ENCODE measurements around the gene GBX2. TPM values are rescaled to one million over a fixed set of nuclear protein-coding genes. Genes with fewer than 3 reads are reported as not detected.

The GBX2 gene
- total and polyA plus RNA-seq, 2 of the 13 experiments (the other 11 are each of a cell fraction or from before 2014, with no cell fraction given), result not detected

- no peak for TF ChIP-seq ZNF704 (CRISPR knock-in tag; IDR thresholded peaks at IDR 0.05; ENCODE audit: borderline replicate concordance)
- peak; percentile 30; the same call in 1 of the 2 replicates for TF ChIP-seq EZH2 (conservative IDR thresholded peaks at IDR 0.05; ENCODE audit: low read depth, low read length)
- no peak for TF ChIP-seq EED (CRISPR knock-in tag; IDR thresholded peaks at IDR 0.05)
- no peak for TF ChIP-seq ZSCAN21 (CRISPR knock-in tag; IDR thresholded peaks at IDR 0.05; ENCODE audit: borderline replicate concordance)
- TF ChIP-seq SMAD1 (CRISPR knock-in tag; IDR thresholded peaks at IDR 0.05; ENCODE audit: borderline replicate concordance, low read depth), result no peak
- no peak for TF ChIP-seq TAF15 (IDR thresholded peaks at IDR 0.05; ENCODE audit: low read depth, low read length, poor library complexity, severe bottlenecking)
- no peak for TF ChIP-seq GLMP (CRISPR knock-in tag; IDR thresholded peaks at IDR 0.05; ENCODE audit: borderline replicate concordance)
These were observed 4.5 kb downstream of the GBX2 start (continued) for GRCh38 chr2:236163471-236164200.

- peaks cover 24 to 88% of the 10 kb centered on the region in 2 experiments for H3K27me3 ChIP-seq (ENCODE audit: control insufficient read depth in 1 of 2, insufficient read depth in 2 of 2, low read length in 2 of 2)
- BruUV-seq (replicated peaks), result no TSS peak
- no peak for FAIRE-seq
These were observed 5.2 kb downstream of the GBX2 start for GRCh38 chr2:236162882-236163470.

More at GRCh38 chr2:236162882-236163470, 5.2 kb downstream of the GBX2 start:
- H3K9me3 ChIP-seq (ENCODE audit: low read length), result no peaks in the 10 kb centered on the region
- intact Hi-C loops (cut with micrococcal nuclease; ENCODE audit: unreplicated experiment) (no loop called here), in situ Hi-C loops (cut with HindIII; ENCODE audit: extremely low pct_ligation_motif_present, low pct_unique_long_range_greater_than_20kb) (no loop called here)
- peaks cover 19% of the 10 kb centered on the region for H3K4me1 ChIP-seq (ENCODE audit: insufficient read depth, low read length)
- TF ChIP-seq ZBTB49 (CRISPR knock-in tag; IDR thresholded peaks at IDR 0.05; ENCODE audit: borderline replicate concordance) (no peak), ZNF607 (CRISPR knock-in tag; IDR thresholded peaks at IDR 0.05; ENCODE audit: borderline replicate concordance) (no peak)
- no peak overlapping the region for H3K4me2 ChIP-seq (ENCODE audit: low read depth, low read length)
- no peak overlapping the region for H3K4me3 ChIP-seq (replicated peaks in 1 of 3; ENCODE audit: insufficient read depth in 1 of 3, low read depth in 2 of 3, low read length in 3 of 3)
- H4K20me1 ChIP-seq (ENCODE audit: insufficient read depth, low read length), result peaks cover 11% of the 10 kb centered on the region; the same call in 1 of the 2 replicates
- ChIA-PET CTCF (ENCODE audit: low intra/inter-chr PET ratio, low total read pairs) (no interaction called here), POLR2A (no interaction called here)
- ATAC-seq, result no peak
- WGBS (ENCODE audit: low lambda C conversion rate), result 40% methylated on average over 15 of the region's 33 CpGs
- no peaks in the 10 kb centered on the region for H3K79me2 ChIP-seq (ENCODE audit: insufficient read depth, low read length)
- H3K9ac ChIP-seq (ENCODE audit: insufficient read depth, low read depth, low read length), result no peak overlapping the region
- H2AFZ ChIP-seq (ENCODE audit: low read length), result no peak overlapping the region
- no peak for DNase-seq (ENCODE audit: low spot score)
- H3K27ac ChIP-seq (ENCODE audit: extremely low read length, insufficient read depth, low read length), result no peak overlapping the region
- no peaks in the 10 kb centered on the region for H3K36me3 ChIP-seq (replicated peaks in 1 of 2; ENCODE audit: control insufficient read depth in 1 of 2, insufficient read depth in 2 of 2, low read length in 2 of 2)
